HCT116 (cell line): ENCODE results near the gene SEMA3C. TPM values are rescaled to one million over a fixed set of nuclear protein-coding genes. Genes with fewer than 3 reads are reported as not detected.

Experiments
- ATAC-seq: fragments of 200-7000 bp; cut with Tn5 transposase; 2 replicates; pipeline ENCODE4 v1.9.1; 2020; ENCODE audit warnings: mild to moderate bottlenecking, moderate library complexity
- BruUV-seq: library from RNA; stranded (reverse); fragments of 400-500 nt; replicated peaks from 2 replicates; lab custom pipeline; 2021; lab: Mats Ljungman, UMichigan
- CTCF ChIA-PET: fragments of 300-600 bp; sonication (Branson Sonifier 250); formaldehyde crosslinking; loops from one replicate; lab custom pipeline; 2021; ENCODE audit warnings: antibody characterized with exemption; lab: Charles Lee
- POLR2A ChIA-PET: fragments of 300-600, 350-600 bp; sonication (Branson Sonifier 250); formaldehyde crosslinking; loops from one replicate; lab custom pipeline; 2021; ENCODE audit warnings: antibody characterized with exemption; lab: Charles Lee
- RAD21 ChIA-PET, 2 experiments: fragments of 300-600 bp; sonication (Branson Sonifier 250); formaldehyde crosslinking; loops; one replicate each; lab custom pipeline; 2023; ENCODE audit warnings: low total read pairs in 2 of 2; ENCODE audit not compliant: uncharacterized antibody in 2 of 2, unreplicated experiment in 2 of 2, low non-redundant PET in 1 of 2; lab: Charles Lee
- DNase-seq: peaks from one replicate; pipeline ENCODE4 v3.0.0-alpha.2; 2010; ENCODE audit warnings: low read depth, low spot score
- H2AFZ ChIP-seq: fragments of 200-600 bp; shearing (Covaris generic), sonication (generic); 2 replicates; pipeline ENCODE4 v1.6.1; 2017; ENCODE audit warnings: low read depth, mixed run types, mixed read lengths, antibody characterized with exemption, low read length; ENCODE audit not compliant: poor library complexity, severe bottlenecking
- H3K27ac ChIP-seq: 2 replicates; pipeline ENCODE4 v1.5.1; 2012; ENCODE audit warnings: low read depth, low read length
- H3K27me3 ChIP-seq: fragments of 200-600 bp; sonication (generic); 2 replicates; pipeline ENCODE4 v1.6.1; 2016; ENCODE audit warnings: mixed run types, low read length, mixed read lengths; ENCODE audit not compliant: insufficient read depth
- H3K36me3 ChIP-seq, 2 experiments: fragments of 200-500 bp in 1 of 2; fragments of 200-600 bp in 1 of 2; sonication (Bioruptor generic) in 1 of 2; sonication (generic) in 1 of 2; 2 replicates each; pipeline versions ENCODE4 v1.5.1 to v1.6.1; 2014 to 2016; ENCODE audit warnings: low read length in 2 of 2, inconsistent platforms in 1 of 2, mixed read lengths in 1 of 2, mixed run types in 1 of 2; ENCODE audit not compliant: insufficient read depth in 2 of 2, control insufficient read depth in 1 of 2
- H3K4me1 ChIP-seq, 2 experiments: fragments of 200-600 bp in 1 of 2; sonication (generic) in 1 of 2; 2 replicates each; pipeline versions ENCODE4 v1.5.1 to v1.6.1; 2012 to 2017; ENCODE audit warnings: low read length in 2 of 2, inconsistent platforms in 1 of 2, mild to moderate bottlenecking in 1 of 2, mixed read lengths in 1 of 2, mixed run types in 1 of 2, moderate library complexity in 1 of 2; ENCODE audit not compliant: insufficient read depth in 2 of 2, control insufficient read depth in 1 of 2
- H3K4me2 ChIP-seq: fragments of 200-600 bp; sonication (generic); 2 replicates; pipeline ENCODE4 v1.6.1; 2017; ENCODE audit warnings: mixed run types, low read length, mixed read lengths
- H3K4me3 ChIP-seq, 2 experiments: fragments of 200-600 bp in 1 of 2; sonication (generic) in 1 of 2; replicated peaks in 1 of 2; 2 replicates each; pipeline ENCODE4 v1.5.1; 2011 to 2016; ENCODE audit warnings: low read length in 2 of 2, control low read depth in 1 of 2, low read depth in 1 of 2, mild to moderate bottlenecking in 1 of 2, mixed read lengths in 1 of 2, mixed run types in 1 of 2
- H3K79me2 ChIP-seq: fragments of 200-600 bp; sonication (generic); 2 replicates; pipeline ENCODE4 v1.6.1; 2017; ENCODE audit warnings: mild to moderate bottlenecking, mixed run types, low read length, moderate library complexity, mixed read lengths; ENCODE audit not compliant: insufficient read depth
- H3K9ac ChIP-seq: fragments of 200-600 bp; sonication (generic); 2 replicates; pipeline ENCODE4 v1.6.1; 2016; ENCODE audit warnings: low read length, mixed read lengths
- H3K9me2 ChIP-seq: fragments of 200-600 bp; sonication (generic), shearing (Covaris generic); 2 replicates; pipeline ENCODE4 v1.6.1; 2017; ENCODE audit warnings: mixed run types, mild to moderate bottlenecking, moderate library complexity; ENCODE audit not compliant: insufficient read depth
- H3K9me3 ChIP-seq, 2 experiments: fragments of 200-500 bp in 1 of 2; fragments of 200-600 bp in 1 of 2; sonication (Bioruptor generic) in 1 of 2; sonication (generic) in 1 of 2; 2 replicates each; pipeline ENCODE4 v1.6.1; 2014 to 2017; ENCODE audit warnings: low read length in 2 of 2, mixed read lengths in 2 of 2, inconsistent platforms in 1 of 2, low read depth in 1 of 2, mild to moderate bottlenecking in 1 of 2, mixed run types in 1 of 2, moderate library complexity in 1 of 2; ENCODE audit not compliant: control insufficient read depth in 1 of 2, insufficient read depth in 1 of 2
- H4K20me1 ChIP-seq: fragments of 200-600 bp; sonication (generic), shearing (Covaris generic); 2 replicates; pipeline ENCODE4 v1.6.1; 2017; ENCODE audit warnings: mixed run types, mild to moderate bottlenecking, moderate library complexity; ENCODE audit not compliant: insufficient read depth
- CBX3 ChIP-seq: IDR thresholded peaks from 2 replicates; pipeline ENCODE4 v1.6.1; 2012; ENCODE audit warnings: low read depth
- EZH2 ChIP-seq: fragments of 200-600 bp; sonication (generic); IDR thresholded peaks from 2 replicates; pipeline ENCODE4 v1.6.1; 2017; ENCODE audit warnings: antibody characterized with exemption, mixed run types
- EZH2phosphoT487 ChIP-seq: fragments of 200-600 bp; IDR thresholded peaks from 2 replicates; pipeline ENCODE4 v1.6.1; 2018; ENCODE audit warnings: antibody characterized with exemption, borderline replicate concordance
- JUND ChIP-seq: IDR thresholded peaks from 2 replicates; pipeline ENCODE4 v1.6.1; 2012
- POLR2A ChIP-seq: IDR thresholded peaks from 2 replicates; pipeline ENCODE4 v1.7.0; 2011; ENCODE audit warnings: borderline replicate concordance; ENCODE audit not compliant: insufficient read depth, insufficient read length; ENCODE audit errors: extremely low read depth
- POLR2AphosphoS5 ChIP-seq: IDR thresholded peaks from 2 replicates; pipeline ENCODE4 v1.6.1; 2011; ENCODE audit warnings: mild to moderate bottlenecking, low read depth, low read length, moderate library complexity
- SIN3A ChIP-seq: IDR thresholded peaks from 2 replicates; pipeline ENCODE4 v1.6.1; 2012; ENCODE audit warnings: low read depth
- intact Hi-C: fragments of 100-400 bp; cut with micrococcal nuclease; formaldehyde crosslinking; loops from 2 replicates; pipeline ENCODE4 v1.10.0; 2022
- total RNA-seq: library from RNA; stranded (reverse); gene quantifications from one replicate; pipeline ENCODE4 v1.2.1, GENCODE V29; 2021; ENCODE audit not compliant: unreplicated experiment
- TF ChIP-seq, protein P1 (sequence below): IDR thresholded peaks from 2 replicates; pipeline ENCODE4 v1.6.1; 2012
- TF ChIP-seq, protein P2 (sequence below): IDR thresholded peaks from 2 replicates; pipeline ENCODE4 v1.6.1; 2012; ENCODE audit warnings: low read depth

Gene SEMA3C
- total RNA-seq, 1 experiment from 2014 or later = 25.3 TPM

GRCh38 chr7:80720146-80720545 lies 198.7 kb downstream of the SEMA3C start:
- Histone ChIP-seq H4K20me1 (no peaks in the 10 kb centered on the region), H3K4me2 (no peak overlapping the region), H3K4me1 (peaks cover 31 to 44% of the 10 kb centered on the region in 2 experiments), H3K27me3 (no peaks in the 10 kb centered on the region), H3K36me3 (no peaks in the 10 kb centered on the region), H3K9me3 (no peaks in the 10 kb centered on the region), H2AFZ (peak overlapping the region; percentile 19), H3K27ac (no peak overlapping the region), H3K79me2 (no peaks in the 10 kb centered on the region), H3K9ac (no peak overlapping the region), H3K9me2 (no peaks in the 10 kb centered on the region), H3K4me3 (no peak overlapping the region)
- intact Hi-C loops = loop anchor here (10.0 kb wide), 2 partner anchors 185 to 355 kb away; no protein-coding TSS in a partner anchor
- no peak for TF ChIP-seq EZH2
- BruUV-seq = no TSS peak
- ChIA-PET RAD21 (no interaction called here), POLR2A (no interaction called here), CTCF (no interaction called here)
- DNase-seq (no peak), ATAC-seq (no peak)

DNA sequence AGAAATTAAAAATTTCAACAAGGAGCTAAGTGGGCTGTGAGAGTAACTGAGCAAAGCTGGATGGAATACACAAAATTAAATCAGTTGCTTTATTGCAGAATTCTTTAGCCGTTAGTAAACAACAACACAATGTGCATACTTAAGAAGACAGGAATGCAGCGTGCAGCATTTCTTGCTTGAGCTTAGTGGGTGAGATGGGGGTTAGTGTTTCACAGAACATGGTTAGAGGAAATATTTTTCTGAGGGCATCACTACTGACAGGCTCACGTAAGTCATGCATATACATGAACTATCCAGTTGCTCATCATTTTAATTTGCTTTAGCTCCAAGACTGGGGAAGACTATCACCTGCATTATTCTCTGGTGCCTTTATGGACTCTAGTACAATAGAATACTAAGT lies 199.6 kb downstream of the SEMA3C start:
- no peak overlapping the region for H3K27ac ChIP-seq
- ATAC-seq = no peak

More for the DNA sequence above, 199.6 kb downstream of the SEMA3C start:
- no peak for DNase-seq
- no peaks in the 10 kb centered on the region for H3K79me2 ChIP-seq
- no peaks in the 10 kb centered on the region for H3K36me3 ChIP-seq
- POLR2A ChIA-PET = no interaction called here
- H4K20me1 ChIP-seq = no peaks in the 10 kb centered on the region
- H3K9me3 ChIP-seq = no peaks in the 10 kb centered on the region
- intact Hi-C loops = no loop called here
- H3K4me2 ChIP-seq = no peak overlapping the region
- no peak overlapping the region for H3K4me3 ChIP-seq
- H3K4me1 ChIP-seq = peaks cover 27 to 35% of the 10 kb centered on the region in 2 experiments
- RAD21 ChIA-PET = no interaction called here
- CTCF ChIA-PET = no interaction called here
- H3K27me3 ChIP-seq = no peaks in the 10 kb centered on the region
- TF ChIP-seq POLR2A = no peak
- TF ChIP-seq POLR2AphosphoS5 = no peak
- TF ChIP-seq, protein P1, sequence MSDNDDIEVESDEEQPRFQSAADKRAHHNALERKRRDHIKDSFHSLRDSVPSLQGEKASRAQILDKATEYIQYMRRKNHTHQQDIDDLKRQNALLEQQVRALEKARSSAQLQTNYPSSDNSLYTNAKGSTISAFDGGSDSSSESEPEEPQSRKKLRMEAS = no peak
- no peak for TF ChIP-seq SIN3A
- no peak for TF ChIP-seq EZH2phosphoT487
- TF ChIP-seq, protein P2, sequence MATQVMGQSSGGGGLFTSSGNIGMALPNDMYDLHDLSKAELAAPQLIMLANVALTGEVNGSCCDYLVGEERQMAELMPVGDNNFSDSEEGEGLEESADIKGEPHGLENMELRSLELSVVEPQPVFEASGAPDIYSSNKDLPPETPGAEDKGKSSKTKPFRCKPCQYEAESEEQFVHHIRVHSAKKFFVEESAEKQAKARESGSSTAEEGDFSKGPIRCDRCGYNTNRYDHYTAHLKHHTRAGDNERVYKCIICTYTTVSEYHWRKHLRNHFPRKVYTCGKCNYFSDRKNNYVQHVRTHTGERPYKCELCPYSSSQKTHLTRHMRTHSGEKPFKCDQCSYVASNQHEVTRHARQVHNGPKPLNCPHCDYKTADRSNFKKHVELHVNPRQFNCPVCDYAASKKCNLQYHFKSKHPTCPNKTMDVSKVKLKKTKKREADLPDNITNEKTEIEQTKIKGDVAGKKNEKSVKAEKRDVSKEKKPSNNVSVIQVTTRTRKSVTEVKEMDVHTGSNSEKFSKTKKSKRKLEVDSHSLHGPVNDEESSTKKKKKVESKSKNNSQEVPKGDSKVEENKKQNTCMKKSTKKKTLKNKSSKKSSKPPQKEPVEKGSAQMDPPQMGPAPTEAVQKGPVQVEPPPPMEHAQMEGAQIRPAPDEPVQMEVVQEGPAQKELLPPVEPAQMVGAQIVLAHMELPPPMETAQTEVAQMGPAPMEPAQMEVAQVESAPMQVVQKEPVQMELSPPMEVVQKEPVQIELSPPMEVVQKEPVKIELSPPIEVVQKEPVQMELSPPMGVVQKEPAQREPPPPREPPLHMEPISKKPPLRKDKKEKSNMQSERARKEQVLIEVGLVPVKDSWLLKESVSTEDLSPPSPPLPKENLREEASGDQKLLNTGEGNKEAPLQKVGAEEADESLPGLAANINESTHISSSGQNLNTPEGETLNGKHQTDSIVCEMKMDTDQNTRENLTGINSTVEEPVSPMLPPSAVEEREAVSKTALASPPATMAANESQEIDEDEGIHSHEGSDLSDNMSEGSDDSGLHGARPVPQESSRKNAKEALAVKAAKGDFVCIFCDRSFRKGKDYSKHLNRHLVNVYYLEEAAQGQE = no peak
- TF ChIP-seq CBX3 = no peak
- TF ChIP-seq JUND = no peak
- TF ChIP-seq, all 23 proteins: peak for 0
- Histone ChIP-seq H2AFZ (no peak overlapping the region), H3K9me2 (no peaks in the 10 kb centered on the region), H3K9ac (no peak overlapping the region)
- no TSS peak for BruUV-seq
